Endothelial cell of umbilical vein (primary cell): ENCODE results near the gene DYNLT3. TPM values are rescaled to one million over a fixed set of nuclear protein-coding genes. Genes with fewer than 3 reads are reported as not detected.

Source experiments
- BruUV-seq: library from RNA; stranded (reverse); fragments of 400-500 nt; replicated peaks from 2 replicates; lab custom pipeline; 2021; lab: Mats Ljungman, UMichigan
- CTCF ChIA-PET: fragments of 300-600, 350-600 bp; sonication (Branson Sonifier 250); formaldehyde crosslinking; loops from one replicate; lab custom pipeline; 2021; ENCODE audit warnings: antibody characterized with exemption, inconsistent platforms; lab: Charles Lee
- POLR2A ChIA-PET: fragments of 300-600, 350-600 bp; sonication (Branson Sonifier 250); formaldehyde crosslinking; loops from one replicate; lab custom pipeline; 2021; ENCODE audit warnings: antibody characterized with exemption, inconsistent platforms; lab: Charles Lee
- DNase-seq: peaks from one replicate; pipeline ENCODE4 v3.0.0-alpha.2; 2011; ENCODE audit warnings: low read depth, low spot score
- FAIRE-seq: peaks from 2 replicates; lab custom pipeline; 2011; peaks lifted over from hg19 to GRCh38; lab: Jason Lieb, UNC
- H2AFZ ChIP-seq: 2 replicates; pipeline ENCODE4 v1.6.0; 2012; ENCODE audit warnings: low read depth, low read length, control low read depth, inconsistent platforms
- H3K27ac ChIP-seq: 2 replicates; pipeline ENCODE4 v1.5.1; 2011; ENCODE audit warnings: low read depth, mild to moderate bottlenecking, control low read depth, low read length, moderate library complexity; ENCODE audit not compliant: insufficient read depth
- H3K27me3 ChIP-seq, 2 experiments: 2 replicates each; pipeline versions ENCODE4 v1.6.0 to v1.6.1; 2011; ENCODE audit warnings: low read length in 2 of 2, mixed read lengths in 1 of 2; ENCODE audit not compliant: control insufficient read depth in 2 of 2, insufficient read depth in 2 of 2
- H3K36me3 ChIP-seq, 2 experiments: 2 replicates in 1 of 2; 3 replicates in 1 of 2; pipeline ENCODE4 v1.5.1; 2011; ENCODE audit warnings: low read length in 2 of 2, mild to moderate bottlenecking in 1 of 2, moderate library complexity in 1 of 2; ENCODE audit not compliant: control insufficient read depth in 2 of 2, insufficient read depth in 2 of 2; ENCODE audit errors: extremely low read depth in 1 of 2
- H3K4me1 ChIP-seq: 3 replicates; pipeline ENCODE4 v1.5.1; 2011; ENCODE audit warnings: mild to moderate bottlenecking, low read length; ENCODE audit not compliant: control insufficient read depth, insufficient read depth; ENCODE audit errors: extremely low read depth
- H3K4me2 ChIP-seq: 2 replicates; pipeline ENCODE4 v1.6.1; 2011; ENCODE audit warnings: low read length, control low read depth, mixed read lengths; ENCODE audit not compliant: insufficient read depth
- H3K4me3 ChIP-seq, 3 experiments: fragments of 200-600 bp in 1 of 3; sonication (generic), shearing (Covaris generic) in 1 of 3; replicated peaks in 1 of 3; 2 replicates each; pipeline ENCODE4 v1.5.1; 2011 to 2016; ENCODE audit warnings: control low read depth in 3 of 3, low read length in 3 of 3, mild to moderate bottlenecking in 2 of 3, inconsistent platforms in 1 of 3, low read depth in 1 of 3, moderate library complexity in 1 of 3; ENCODE audit not compliant: insufficient read depth in 1 of 3
- H3K79me2 ChIP-seq: 2 replicates; pipeline ENCODE4 v1.6.0; 2012; ENCODE audit warnings: low read length, inconsistent platforms; ENCODE audit not compliant: control insufficient read depth, insufficient read depth
- H3K9ac ChIP-seq: replicated peaks from 2 replicates; pipeline ENCODE3; 2011; ENCODE audit warnings: low read length, control low read depth; ENCODE audit not compliant: insufficient read depth; ENCODE audit errors: extremely low read depth
- H3K9me1 ChIP-seq: replicated peaks from 3 replicates; pipeline ENCODE4 v1.6.0; 2011; ENCODE audit warnings: mild to moderate bottlenecking, low read length; ENCODE audit not compliant: control insufficient read depth, insufficient read depth; ENCODE audit errors: extremely low read depth
- H3K9me3 ChIP-seq: replicated peaks from 2 replicates; pipeline ENCODE4 v1.5.1; 2012; ENCODE audit warnings: low read length, inconsistent platforms; ENCODE audit not compliant: control insufficient read depth, insufficient read depth
- H4K20me1 ChIP-seq: replicated peaks from 2 replicates; pipeline ENCODE3; 2011; ENCODE audit warnings: mild to moderate bottlenecking, low read length; ENCODE audit not compliant: control insufficient read depth, insufficient read depth; ENCODE audit errors: extremely low read depth
- CTCF ChIP-seq, 2 donors: IDR thresholded peaks; 1 replicate in 1 of 2; 2 replicates in 1 of 2; pipeline ENCODE4 v1.5.1; 2011; ENCODE audit warnings: low read length in 2 of 2, mild to moderate bottlenecking in 2 of 2, moderate library complexity in 2 of 2, control low read depth in 1 of 2, inconsistent platforms in 1 of 2, low read depth in 1 of 2; ENCODE audit not compliant: insufficient read depth in 1 of 2; ENCODE audit errors: extremely low read depth in 1 of 2
- EZH2 ChIP-seq: IDR thresholded peaks from 2 replicates; pipeline ENCODE4 v1.6.1; 2012; ENCODE audit warnings: borderline replicate concordance, low read depth, mild to moderate bottlenecking, moderate library complexity, low read length, inconsistent platforms; ENCODE audit not compliant: severe bottlenecking
- FOS ChIP-seq: IDR thresholded peaks from 2 replicates; pipeline ENCODE4 v1.6.1; 2011; ENCODE audit warnings: mild to moderate bottlenecking, low read length, moderate library complexity, borderline replicate concordance; ENCODE audit not compliant: insufficient read depth
- GATA2 ChIP-seq: IDR thresholded peaks from 2 replicates; pipeline ENCODE4 v1.7.0; 2011; ENCODE audit warnings: low read depth, mild to moderate bottlenecking, moderate library complexity, mixed read lengths, low read length; ENCODE audit not compliant: insufficient read length, insufficient read depth
- JUN ChIP-seq: IDR thresholded peaks from 2 replicates; pipeline ENCODE4 v1.6.1; 2011; ENCODE audit warnings: borderline replicate concordance, low read depth; ENCODE audit not compliant: insufficient read length, insufficient read depth
- MAX ChIP-seq: IDR thresholded peaks from 2 replicates; pipeline ENCODE4 v1.6.1; 2011; ENCODE audit not compliant: insufficient read depth, insufficient read length
- MYC ChIP-seq: IDR thresholded peaks from one replicate; pipeline ENCODE4 v1.6.1; 2011; ENCODE audit warnings: mild to moderate bottlenecking, low read depth, low read length
- POLR2A ChIP-seq: IDR thresholded peaks from 2 replicates; pipeline ENCODE4 v1.6.1; 2012; ENCODE audit warnings: low read depth, mild to moderate bottlenecking, control low read depth, low read length
- POLR2AphosphoS5 ChIP-seq: IDR thresholded peaks from 2 replicates; pipeline ENCODE4 v1.6.1; 2012; ENCODE audit warnings: low read depth, mild to moderate bottlenecking, control low read depth, low read length, moderate library complexity; ENCODE audit not compliant: insufficient read depth
- dilution Hi-C: fragments of 300-500 bp; cut with MboI; formaldehyde crosslinking; loops from one replicate; pipeline ENCODE4 v1.15.0; 2019; ENCODE audit warnings: low sequenced_read_pairs; ENCODE audit not compliant: extremely low pct_ligation_motif_present
- intact Hi-C: fragments of 100-400 bp; cut with micrococcal nuclease; formaldehyde crosslinking; loops from one replicate; pipeline ENCODE4 v1.10.0; 2022
- polyA plus RNA-seq, 4 experiments: library from polyadenylated mRNA; depleted of rRNA in 3 of 4; stranded (reverse) in 3 of 4; unstranded in 1 of 4; fragments of >200 nt; gene quantifications; 2 replicates each; pipeline versions ENCODE4 v1.2.1 to v1.2.3, GENCODE V29; 2011 to 2012; ENCODE audit warnings: missing spikeins in 1 of 4
- total RNA-seq: library from RNA; stranded (reverse); gene quantifications from 2 replicates; pipeline ENCODE4 v1.2.3, GENCODE V29; 2021

DYNLT3 gene
- total and polyA plus RNA-seq, 2 donors (not counting 3 experiments of a cell fraction or from before 2014, with no cell fraction given), result 9.3 to 22.8 TPM

GRCh38 chrX:37847733-37848197, 394 bp upstream of the DYNLT3 start:
- Histone ChIP-seq H3K9me1 (no peaks in the 10 kb centered on the region), H2AFZ (peak overlapping the region; percentile 87), H3K27ac (peak overlapping the region; percentile 15), H3K4me1 (peaks cover 3% of the 10 kb centered on the region), H3K4me3 (peak overlapping the region in 2 of 3 experiments; percentile 34 to 85), H3K9me3 (no peaks in the 10 kb centered on the region), H3K36me3 (no peaks in the 10 kb centered on the region), H3K27me3 (no peaks in the 10 kb centered on the region), H4K20me1 (no peaks in the 10 kb centered on the region), H3K4me2 (peak overlapping the region; percentile 43), H3K9ac (peak overlapping the region; percentile 79), H3K79me2 (peaks cover 2% of the 10 kb centered on the region)
- DNase-seq (no peak), FAIRE-seq (no peak)
- intact Hi-C loops (loop anchor here (1.0 to 10.0 kb wide), 3 partner anchors 75 to 365 kb away; no protein-coding TSS in a partner anchor), dilution Hi-C loops (no loop called here)
- CTCF ChIA-PET, result no interaction called here
- TF ChIP-seq POLR2A (peak; percentile 11), MYC (no peak)
- POLR2A ChIA-PET, result no interaction called here
- no TSS peak for BruUV-seq

- dilution Hi-C loops (no loop called here), intact Hi-C loops (loop anchor here (5.0 to 10.0 kb wide), 2 partner anchors 76 to 328 kb away; no protein-coding TSS in a partner anchor)
- no peak for TF ChIP-seq POLR2AphosphoS5
- TF ChIP-seq GATA2, result no peak
- TF ChIP-seq CTCF (IDR thresholded peaks at IDR 0.05; ENCODE audit: extremely low read depth in 1 of 2, insufficient read depth in 1 of 2, low read depth in 1 of 2, low read length in 2 of 2), result no peak
- TF ChIP-seq MAX, result no peak
- no peak for TF ChIP-seq MYC
- TF ChIP-seq FOS, result no peak
- no peak for TF ChIP-seq POLR2A
- no peak for TF ChIP-seq JUN
- no peak for TF ChIP-seq EZH2
- Histone ChIP-seq H3K4me2 (peak overlapping the region; percentile 37), H3K79me2 (peaks cover 2% of the 10 kb centered on the region), H3K9me3 (no peaks in the 10 kb centered on the region), H2AFZ (peak overlapping the region; percentile 87), H3K27ac (peak overlapping the region; percentile 48), H3K4me3 (peak overlapping the region; percentile 74 to 86 (median 85)), H3K4me1 (peaks cover 3% of the 10 kb centered on the region), H4K20me1 (no peaks in the 10 kb centered on the region), H3K27me3 (no peaks in the 10 kb centered on the region), H3K9me1 (no peaks in the 10 kb centered on the region), H3K9ac (peak overlapping the region; percentile 79), H3K36me3 (no peaks in the 10 kb centered on the region)
- DNase-seq, result peak; percentile 10
- ChIA-PET CTCF (interaction anchor here (1.1 to 1.2 kb wide), 2 partner anchors 23 to 65 kb away, joined by 3 read pairs; no protein-coding TSS in a partner anchor), POLR2A (no interaction called here)
- no peak for FAIRE-seq
- no TSS peak for BruUV-seq
These were observed 825 bp downstream of the DYNLT3 start for GRCh38 chrX:37846558-37846933.
